Peyer's patch (tissue), 4 donors: ENCODE results near the gene LAMC3.

Experiments
- POLR2A ChIP-seq, 2 donors: fragments of 450-650 bp; IDR thresholded peaks; one replicate each; pipeline ENCODE4 v1.5.1; 2017; ENCODE audit warnings: antibody characterized with exemption in 2 of 2, mild to moderate bottlenecking in 2 of 2, moderate library complexity in 2 of 2
- TF ChIP-seq, protein P1 (sequence below), 6 experiments: fragments of 450-650 bp in 4 of 6; fragments of 200-600 bp in 2 of 6; sonication (generic) in 1 of 6; IDR thresholded peaks; one replicate each; pipeline ENCODE4 v1.5.1; 2017 to 2019; ENCODE audit warnings: antibody characterized with exemption in 6 of 6, mild to moderate bottlenecking in 3 of 6, moderate library complexity in 1 of 6

DNA sequence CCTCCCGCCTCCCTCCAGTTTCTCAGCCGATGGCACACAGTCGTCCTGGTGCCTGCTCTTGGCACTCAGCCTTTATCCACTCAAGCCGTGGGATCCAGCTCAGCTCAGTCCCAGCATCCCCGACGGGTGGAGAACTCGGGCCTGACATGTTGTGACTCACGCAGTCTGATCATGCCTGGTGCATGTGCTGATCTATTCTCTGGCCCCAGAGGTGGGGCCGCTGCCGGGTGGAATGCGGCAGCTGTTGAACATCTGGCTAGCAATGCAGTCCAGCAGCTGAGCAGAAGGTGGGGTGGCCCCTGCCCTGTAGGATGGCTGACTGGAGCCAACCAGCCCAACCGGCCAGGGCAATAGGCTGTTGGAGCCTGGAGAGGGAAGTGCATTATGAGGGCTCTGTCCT is 85.6 kb downstream of the LAMC3 start:
- TF ChIP-seq, protein P1, sequence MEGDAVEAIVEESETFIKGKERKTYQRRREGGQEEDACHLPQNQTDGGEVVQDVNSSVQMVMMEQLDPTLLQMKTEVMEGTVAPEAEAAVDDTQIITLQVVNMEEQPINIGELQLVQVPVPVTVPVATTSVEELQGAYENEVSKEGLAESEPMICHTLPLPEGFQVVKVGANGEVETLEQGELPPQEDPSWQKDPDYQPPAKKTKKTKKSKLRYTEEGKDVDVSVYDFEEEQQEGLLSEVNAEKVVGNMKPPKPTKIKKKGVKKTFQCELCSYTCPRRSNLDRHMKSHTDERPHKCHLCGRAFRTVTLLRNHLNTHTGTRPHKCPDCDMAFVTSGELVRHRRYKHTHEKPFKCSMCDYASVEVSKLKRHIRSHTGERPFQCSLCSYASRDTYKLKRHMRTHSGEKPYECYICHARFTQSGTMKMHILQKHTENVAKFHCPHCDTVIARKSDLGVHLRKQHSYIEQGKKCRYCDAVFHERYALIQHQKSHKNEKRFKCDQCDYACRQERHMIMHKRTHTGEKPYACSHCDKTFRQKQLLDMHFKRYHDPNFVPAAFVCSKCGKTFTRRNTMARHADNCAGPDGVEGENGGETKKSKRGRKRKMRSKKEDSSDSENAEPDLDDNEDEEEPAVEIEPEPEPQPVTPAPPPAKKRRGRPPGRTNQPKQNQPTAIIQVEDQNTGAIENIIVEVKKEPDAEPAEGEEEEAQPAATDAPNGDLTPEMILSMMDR (IDR thresholded peaks at IDR 0.05): no peak
- TF ChIP-seq POLR2A (IDR thresholded peaks at IDR 0.05): no peak
